H1 (cell line): ENCODE data around the gene AGBL4. TPM values are rescaled to one million over a fixed set of nuclear protein-coding genes. Genes with fewer than 3 reads are reported as not detected.

ENCODE experiments used
- CTCF ChIA-PET: fragments of 300-600 bp; sonication (Branson Sonifier 250); formaldehyde crosslinking; loops from one replicate; lab custom pipeline; 2021; ENCODE audit not compliant: partially characterized antibody; lab: Charles Lee
- POLR2A ChIA-PET: fragments of 300-600 bp; sonication (Branson Sonifier 250); formaldehyde crosslinking; loops from one replicate; lab custom pipeline; 2021; ENCODE audit warnings: inconsistent platforms; ENCODE audit not compliant: partially characterized antibody; lab: Charles Lee
- DNase-seq, 2 experiments: peaks; one replicate each; pipeline versions ENCODE4 v3.0.0 to v3.0.0-alpha.2; 2010 to 2022; ENCODE audit warnings: low spot score in 2 of 2, low read depth in 1 of 2, mixed read lengths in 1 of 2
- FAIRE-seq: peaks from 2 replicates; lab custom pipeline; 2011; peaks lifted over from hg19 to GRCh38; lab: Jason Lieb, UNC
- H2AFZ ChIP-seq: 2 replicates; pipeline ENCODE4 v1.8.1; 2012; ENCODE audit warnings: low read length, inconsistent platforms
- H2AK5ac ChIP-seq: 2 replicates; pipeline ENCODE4 v1.6.1; 2013; ENCODE audit warnings: low read depth, low read length
- H2BK120ac ChIP-seq: replicated peaks from 2 replicates; pipeline ENCODE3; 2013; ENCODE audit warnings: low read depth, low read length, inconsistent platforms
- H2BK12ac ChIP-seq: 2 replicates; pipeline ENCODE4 v1.6.1; 2013; ENCODE audit warnings: low read depth, low read length
- H2BK15ac ChIP-seq: 2 replicates; pipeline ENCODE4 v1.6.1; 2013; ENCODE audit warnings: low read length
- H2BK20ac ChIP-seq: 2 replicates; pipeline ENCODE4 v1.6.1; 2013; ENCODE audit warnings: low read length
- H2BK5ac ChIP-seq: 2 replicates; pipeline ENCODE4 v1.6.1; 2013; ENCODE audit warnings: low read depth, low read length
- H3K14ac ChIP-seq: 2 replicates; pipeline ENCODE4 v1.6.1; 2013; ENCODE audit warnings: inconsistent platforms; ENCODE audit not compliant: insufficient read length
- H3K18ac ChIP-seq: 2 replicates; pipeline ENCODE4 v1.6.1; 2013; ENCODE audit warnings: low read length; ENCODE audit errors: extremely low read depth
- H3K23ac ChIP-seq: 2 replicates; pipeline ENCODE4 v1.6.1; 2013; ENCODE audit warnings: inconsistent platforms; ENCODE audit not compliant: insufficient read length
- H3K23me2 ChIP-seq: 2 replicates; pipeline ENCODE4 v1.6.1; 2013; ENCODE audit warnings: low read depth, low read length
- H3K27ac ChIP-seq: 2 replicates; pipeline ENCODE4 v1.6.1; 2011; ENCODE audit warnings: low read depth, low read length, inconsistent platforms
- H3K27me3 ChIP-seq, 4 experiments: replicated peaks in 1 of 4; 1 replicate in 1 of 4; 2 replicates in 3 of 4; pipeline versions ENCODE4 v1.6.1 to v1.8.1; 2011 to 2013; ENCODE audit warnings: low read length in 3 of 4, mild to moderate bottlenecking in 3 of 4, inconsistent platforms in 2 of 4, mixed read lengths in 2 of 4, moderate library complexity in 1 of 4; ENCODE audit not compliant: control insufficient read depth in 3 of 4, insufficient read depth in 3 of 4; ENCODE audit errors: extremely low read depth in 1 of 4
- H3K36me3 ChIP-seq, 4 experiments: 2 replicates each; pipeline versions ENCODE4 v1.6.1 to v1.8.1; 2011 to 2013; ENCODE audit warnings: mild to moderate bottlenecking in 4 of 4, low read length in 3 of 4, moderate library complexity in 2 of 4, control low read depth in 1 of 4, inconsistent platforms in 1 of 4; ENCODE audit not compliant: insufficient read depth in 4 of 4, control insufficient read depth in 2 of 4
- H3K4ac ChIP-seq: replicated peaks from 2 replicates; pipeline ENCODE3; 2013; ENCODE audit warnings: low read length, low read depth, mixed read lengths, inconsistent platforms; ENCODE audit not compliant: insufficient read length
- H3K4me1 ChIP-seq, 4 experiments: replicated peaks in 1 of 4; 1 replicate in 1 of 4; 2 replicates in 3 of 4; pipeline versions ENCODE4 v1.6.1 to v1.8.1; 2011 to 2013; ENCODE audit warnings: low read length in 3 of 4, inconsistent platforms in 2 of 4, mixed read lengths in 1 of 4; ENCODE audit not compliant: insufficient read depth in 4 of 4, control insufficient read depth in 3 of 4
- H3K4me2 ChIP-seq, 2 experiments: 2 replicates each; pipeline versions ENCODE4 v1.6.1 to v1.8.1; 2011 to 2013; ENCODE audit warnings: low read depth in 2 of 2, low read length in 2 of 2, control low read depth in 1 of 2, inconsistent platforms in 1 of 2, mild to moderate bottlenecking in 1 of 2; ENCODE audit not compliant: insufficient read depth in 1 of 2
- H3K4me3 ChIP-seq, 4 experiments: fragments of 200-600, 300-600 bp in 1 of 4; sonication (generic), shearing (Covaris generic), sonication (Bioruptor Twin) in 1 of 4; 2 replicates each; pipeline versions ENCODE4 v1.5.1 to v1.8.1; 2011 to 2016; ENCODE audit warnings: low read length in 4 of 4, low read depth in 3 of 4, control low read depth in 2 of 4, inconsistent platforms in 2 of 4, mild to moderate bottlenecking in 2 of 4, mixed read lengths in 1 of 4, moderate library complexity in 1 of 4; ENCODE audit not compliant: insufficient read depth in 2 of 4; ENCODE audit errors: extremely low read depth in 1 of 4
- H3K56ac ChIP-seq: replicated peaks from 2 replicates; pipeline ENCODE3; 2013; ENCODE audit warnings: low read depth, mild to moderate bottlenecking, mixed read lengths, low read length, inconsistent platforms; ENCODE audit not compliant: insufficient read length
- H3K79me1 ChIP-seq: 2 replicates; pipeline ENCODE4 v1.6.1; 2013; ENCODE audit warnings: low read depth, low read length, control low read depth
- H3K79me2 ChIP-seq, 2 experiments: 2 replicates each; pipeline versions ENCODE4 v1.6.1 to v1.8.1; 2012 to 2013; ENCODE audit warnings: low read length in 2 of 2, mild to moderate bottlenecking in 2 of 2, inconsistent platforms in 1 of 2; ENCODE audit not compliant: insufficient read depth in 2 of 2, control insufficient read depth in 1 of 2
- H3K9ac ChIP-seq, 4 experiments: replicated peaks in 1 of 4; 1 replicate in 1 of 4; 2 replicates in 3 of 4; pipeline versions ENCODE4 v1.6.1 to v1.8.1; 2011 to 2013; ENCODE audit warnings: low read depth in 3 of 4, low read length in 3 of 4, control low read depth in 2 of 4, mild to moderate bottlenecking in 2 of 4, moderate library complexity in 2 of 4, inconsistent platforms in 1 of 4; ENCODE audit errors: extremely low read depth in 1 of 4
- H3K9me3 ChIP-seq, 2 experiments: 2 replicates each; pipeline versions ENCODE4 v1.6.1 to v1.8.1; 2012 to 2013; ENCODE audit warnings: mild to moderate bottlenecking in 2 of 2, moderate library complexity in 2 of 2, control low read depth in 1 of 2, inconsistent platforms in 1 of 2, low read depth in 1 of 2, low read length in 1 of 2, mixed read lengths in 1 of 2; ENCODE audit not compliant: insufficient read depth in 2 of 2
- H4K20me1 ChIP-seq, 2 experiments: replicated peaks in 1 of 2; 2 replicates each; pipeline versions ENCODE3 to v1.8.1; 2011 to 2013; ENCODE audit warnings: inconsistent platforms in 2 of 2, low read length in 2 of 2, mild to moderate bottlenecking in 1 of 2; ENCODE audit not compliant: insufficient read depth in 2 of 2, control insufficient read depth in 1 of 2
- H4K5ac ChIP-seq: 2 replicates; pipeline ENCODE4 v1.6.1; 2013; ENCODE audit warnings: low read length, low read depth, mixed read lengths, inconsistent platforms; ENCODE audit not compliant: insufficient read length
- H4K8ac ChIP-seq: 2 replicates; pipeline ENCODE4 v1.8.0; 2013; ENCODE audit warnings: mild to moderate bottlenecking, moderate library complexity, low read length, inconsistent platforms; ENCODE audit not compliant: insufficient read depth; ENCODE audit errors: extremely low read depth
- H4K91ac ChIP-seq: replicated peaks from 2 replicates; pipeline ENCODE3; 2013; ENCODE audit warnings: low read length, mixed read lengths, inconsistent platforms; ENCODE audit not compliant: insufficient read length
- ATF2 ChIP-seq: IDR thresholded peaks from 2 replicates; pipeline ENCODE4 v1.6.1; 2012; ENCODE audit warnings: low read length, inconsistent platforms
- KDM4A ChIP-seq: IDR thresholded peaks from one replicate; pipeline ENCODE4 v1.7.1; 2012; ENCODE audit warnings: low read depth, mild to moderate bottlenecking, moderate library complexity, low read length, inconsistent platforms; ENCODE audit not compliant: severe bottlenecking
- MAFK ChIP-seq: IDR thresholded peaks from 2 replicates; pipeline ENCODE4 v1.6.1; 2012; ENCODE audit warnings: low read depth, mild to moderate bottlenecking, improper control_type of control experiment, low read length
- NANOG ChIP-seq: IDR thresholded peaks from 2 replicates; pipeline ENCODE4 v1.6.1; 2011; ENCODE audit warnings: low read length, low read depth, mild to moderate bottlenecking, inconsistent platforms; ENCODE audit not compliant: insufficient read depth, poor library complexity, severe bottlenecking
- PHF8 ChIP-seq: fragments of 200-600 bp; sonication (generic); conservative IDR thresholded peaks from 2 replicates; pipeline ENCODE4 v1.7.1; 2012; ENCODE audit warnings: low read depth, mild to moderate bottlenecking, inconsistent platforms, low read length, moderate library complexity
- POLR2A ChIP-seq, 2 experiments: IDR thresholded peaks; 1 replicate in 1 of 2; 2 replicates in 1 of 2; pipeline ENCODE4 v1.6.1; 2011; ENCODE audit warnings: low read depth in 2 of 2, low read length in 2 of 2, mild to moderate bottlenecking in 2 of 2; ENCODE audit errors: control extremely low read depth in 1 of 2
- RAD21 ChIP-seq, 2 experiments: IDR thresholded peaks in 1 of 2; conservative IDR thresholded peaks in 1 of 2; 2 replicates each; pipeline ENCODE4 v1.6.1; 2011; ENCODE audit warnings: low read depth in 2 of 2, low read length in 2 of 2, improper control_type of control experiment in 1 of 2, inconsistent platforms in 1 of 2, mild to moderate bottlenecking in 1 of 2, moderate library complexity in 1 of 2
- SP2 ChIP-seq: IDR thresholded peaks from 2 replicates; pipeline ENCODE4 v1.6.1; 2012; ENCODE audit warnings: mild to moderate bottlenecking, low read length, inconsistent platforms
- WGBS, 2 experiments: shearing (Covaris generic) in 1 of 2; methylation state at CpG; one replicate each; pipeline versions ENCODE4 v1.1.6 to v1.1.7; 2013 to 2015; ENCODE audit warnings: low lambda C conversion rate in 2 of 2, mixed read lengths in 2 of 2, inconsistent platforms in 1 of 2, low coverage in 1 of 2, missing lambda C conversion rate in 1 of 2; ENCODE audit not compliant: insufficient replicate concordance in 2 of 2, insufficient coverage in 1 of 2, insufficient read length in 1 of 2; ENCODE audit errors: extremely low coverage in 1 of 2, missing lambda C conversion rate in 1 of 2; 5-methylcytosine and 5-hydroxymethylcytosine counted together
- polyA plus RNA-seq, 7 experiments: library from polyadenylated mRNA; depleted of rRNA in 3 of 7; stranded (reverse) in 5 of 7; unstranded in 2 of 7; fragments of >200 nt in 5 of 7; fragments of 200-250 nt in 2 of 7; gene quantifications; 1 replicate in 5 of 7; 2 replicates in 1 of 7; 4 replicates in 1 of 7; pipeline versions ENCODE4 v1.2.1 to v1.2.3, GENCODE V29; 2011 to 2013; ENCODE audit warnings: missing spikeins in 2 of 7, mixed read lengths in 2 of 7
- total RNA-seq: library from RNA; stranded (reverse); fragmentation: NEBNext Ultra II Directional; extraction: Animal tissue kit (Norgen Biotek cat#: 25700); gene quantifications from 2 replicates; pipeline ENCODE4 v1.2.1, GENCODE V29; 2021

The AGBL4 gene
- total and polyA plus RNA-seq, 2 of the 8 experiments (the other 6 are each of a cell fraction or from before 2014, with no cell fraction given), result 0.41 to 0.45 TPM

- no peak overlapping the region for H3K9ac ChIP-seq
Measured at GRCh38 chr1:48693674-48694320, 1330.0 kb downstream of the AGBL4 start.

More at GRCh38 chr1:48693674-48694320, 1330.0 kb downstream of the AGBL4 start:
- no peak overlapping the region for H3K23ac ChIP-seq
- H3K4me2 ChIP-seq, result no peak overlapping the region
- H4K91ac ChIP-seq, result no peak overlapping the region
- H2BK12ac ChIP-seq, result no peak overlapping the region
- CTCF ChIA-PET, result interaction anchor here (5.9 to 11.4 kb wide), 2 partner anchors 18 to 122 kb away, joined by 91 to 203 read pairs; no protein-coding TSS in a partner anchor
- H4K5ac ChIP-seq, result no peak overlapping the region
- H2BK15ac ChIP-seq, result no peak overlapping the region
- no peak overlapping the region for H3K4ac ChIP-seq
- no peak overlapping the region for H2AFZ ChIP-seq
- H2AK5ac ChIP-seq, result no peak overlapping the region
- no peaks in the 10 kb centered on the region for H3K23me2 ChIP-seq
- H2BK5ac ChIP-seq, result no peak overlapping the region
- no peaks in the 10 kb centered on the region for H3K9me3 ChIP-seq
- H3K18ac ChIP-seq, result no peak overlapping the region
- H3K4me3 ChIP-seq, result no peak overlapping the region
- TF ChIP-seq NANOG (no peak), PHF8 (no peak), RAD21 (IDR thresholded peaks at IDR 0.05 in 1 of 2, conservative IDR thresholded peaks at IDR 0.05 in 1 of 2; ENCODE audit: low read depth in 2 of 2, low read length in 2 of 2) (no peak), SP2 (no peak), MAFK (no peak), POLR2A (IDR thresholded peaks at IDR 0.05; ENCODE audit: control extremely low read depth in 1 of 2, low read depth in 2 of 2, low read length in 2 of 2) (no peak), ATF2 (no peak), KDM4A (no peak)
- DNase-seq (no peak), FAIRE-seq (no peak)
- no peaks in the 10 kb centered on the region for H3K4me1 ChIP-seq
- H4K8ac ChIP-seq, result no peak overlapping the region
- H3K14ac ChIP-seq, result no peak overlapping the region
- H2BK20ac ChIP-seq, result no peak overlapping the region
- no peaks in the 10 kb centered on the region for H3K27me3 ChIP-seq
- POLR2A ChIA-PET, result no interaction called here
- H3K36me3 ChIP-seq, result no peaks in the 10 kb centered on the region
- H3K79me2 ChIP-seq, result no peaks in the 10 kb centered on the region
- no peak overlapping the region for H3K56ac ChIP-seq
- 88% methylated on average over 11 of the region's 12 CpGs; no CpG with 5 or more reads in 1 of the 2 experiments for WGBS, 2 experiments
- no peak overlapping the region for H2BK120ac ChIP-seq
- no peaks in the 10 kb centered on the region for H3K79me1 ChIP-seq
- no peak overlapping the region for H3K27ac ChIP-seq
- no peaks in the 10 kb centered on the region for H4K20me1 ChIP-seq
